K562 (cell line): ENCODE measurements around the gene AMMECR1L. TPM values are rescaled to one million over a fixed set of nuclear protein-coding genes. Genes with fewer than 3 reads are reported as not detected.

Experiments
- BHLHE40 ChIP-seq: IDR thresholded peaks from 2 replicates; pipeline ENCODE4 v1.6.1; 2011; ENCODE audit warnings: low read length, improper control_type of control experiment
- CREB1 ChIP-seq, 2 experiments: sonication (generic) in 1 of 2; formaldehyde crosslinking in 1 of 2; IDR thresholded peaks; 2 replicates each; pipeline versions ENCODE4 v1.6.1 to v1.8.0; 2012 to 2022; ENCODE audit warnings: inconsistent platforms in 1 of 2, mild to moderate bottlenecking in 1 of 2, missing genetic modification reagents in 1 of 2, moderate library complexity in 1 of 2
- E2F1 ChIP-seq: sonication (generic); formaldehyde crosslinking; IDR thresholded peaks from 2 replicates; pipeline ENCODE4 v1.8.1; 2023; ENCODE audit warnings: mild to moderate bottlenecking, missing genetic modification reagents, moderate library complexity
- E2F8 ChIP-seq: fragments of 450-650 bp; IDR thresholded peaks from 2 replicates; pipeline ENCODE4 v1.7.1; 2018; ENCODE audit warnings: mild to moderate bottlenecking, low read depth; ENCODE audit not compliant: partially characterized antibody
- FOXO4 ChIP-seq: fragments of 450-650 bp; formaldehyde crosslinking; IDR thresholded peaks from 2 replicates; pipeline ENCODE4 v1.4.0; 2020; ENCODE audit warnings: mild to moderate bottlenecking, moderate library complexity
- NFYB ChIP-seq: IDR thresholded peaks from 2 replicates; pipeline ENCODE4 v1.6.1; 2011; ENCODE audit warnings: mild to moderate bottlenecking, moderate library complexity; ENCODE audit not compliant: insufficient read length; ENCODE audit errors: extremely low read depth
- NR2C2 ChIP-seq, 2 experiments: fragments of 200-800 bp in 1 of 2; sonication (Bioruptor generic) in 1 of 2; sonication (generic) in 1 of 2; formaldehyde crosslinking in 1 of 2; IDR thresholded peaks; 2 replicates each; pipeline versions ENCODE4 v1.6.1 to v1.8.0; 2016 to 2022; ENCODE audit warnings: mild to moderate bottlenecking in 1 of 2, missing compliant biosample characterization in 1 of 2, missing genetic modification characterization in 1 of 2, missing genetic modification reagents in 1 of 2
- PHB2 ChIP-seq: fragments of 450-650 bp; IDR thresholded peaks from 2 replicates; pipeline ENCODE4 v1.6.1; 2017; ENCODE audit warnings: low read depth
- POLR2B ChIP-seq: fragments of 450-650 bp; IDR thresholded peaks from 2 replicates; pipeline ENCODE4 v1.6.1; 2018; ENCODE audit warnings: low read depth; ENCODE audit not compliant: partially characterized antibody
- SAFB2 ChIP-seq: fragments of 200-400 bp; formaldehyde crosslinking; IDR thresholded peaks from 2 replicates; pipeline ENCODE4 v1.6.1; 2018; ENCODE audit warnings: borderline replicate concordance, low read length, low read depth, moderate library complexity; ENCODE audit not compliant: severe bottlenecking
- SIX5 ChIP-seq, 2 experiments: IDR thresholded peaks; 2 replicates each; pipeline ENCODE4 v1.6.1; 2011; ENCODE audit warnings: low read length in 2 of 2, borderline replicate concordance in 1 of 2, low read depth in 1 of 2, mild to moderate bottlenecking in 1 of 2, moderate library complexity in 1 of 2; ENCODE audit not compliant: insufficient read depth in 1 of 2
- STAT5A ChIP-seq: IDR thresholded peaks from 2 replicates; pipeline ENCODE4 v1.6.1; 2012; ENCODE audit warnings: low read length, inconsistent platforms, borderline replicate concordance
- TAF7 ChIP-seq: fragments of 450-650 bp; IDR thresholded peaks from 2 replicates; pipeline ENCODE4 v1.6.1; 2016; ENCODE audit warnings: missing genetic modification characterization, missing compliant biosample characterization
- TAL1 ChIP-seq: fragments of 450-650 bp; IDR thresholded peaks from 2 replicates; pipeline ENCODE4 v1.6.1; 2016; ENCODE audit warnings: mild to moderate bottlenecking
- TCF7 ChIP-seq: sonication (generic); IDR thresholded peaks from 2 replicates; pipeline ENCODE4 v1.6.1; 2016; ENCODE audit warnings: antibody characterized with exemption, borderline replicate concordance
- ZFP91 ChIP-seq: sonication (generic); formaldehyde crosslinking; IDR thresholded peaks from 2 replicates; pipeline ENCODE4 v1.8.0; 2022; ENCODE audit warnings: mild to moderate bottlenecking, missing genetic modification reagents
- ZNF511 ChIP-seq: sonication (generic); formaldehyde crosslinking; IDR thresholded peaks from 2 replicates; pipeline ENCODE4 v1.8.0; 2022; ENCODE audit warnings: mild to moderate bottlenecking, missing genetic modification reagents
- polyA plus RNA-seq, 8 experiments: library from polyadenylated mRNA; depleted of rRNA in 4 of 8; stranded (reverse) in 5 of 8; unstranded in 3 of 8; fragments of >200 nt; fragmentation: Nextera tagmentation in 2 of 8; fragmentation: Illumina TruSeq in 1 of 8; extraction: Ambion mirVana in 2 of 8; extraction: Trizol in 1 of 8; gene quantifications; 2 replicates each; pipeline versions ENCODE4 v1.2.1 to v1.2.3, GENCODE V29; 2011 to 2014; ENCODE audit warnings: inconsistent platforms in 1 of 8, missing spikeins in 1 of 8
- total RNA-seq, 7 experiments: library from RNA; depleted of rRNA in 6 of 7; stranded (reverse); fragments of >200 nt in 6 of 7; fragmentation: Illumina TruSeq in 2 of 7; extraction: Trizol in 2 of 7; gene quantifications; 2 replicates each; pipeline versions ENCODE4 v1.2.1 to v1.2.3, GENCODE V29; 2011 to 2021; ENCODE audit warnings: low replicate concordance in 1 of 7

The AMMECR1L gene
- total and polyA plus RNA-seq, 9 of the 15 experiments (the other 6 are each of a cell fraction or from before 2014, with no cell fraction given) = 3.7 to 15.3 (median 9.1) TPM

GRCh38 chr2:127932199-127932876 lies 46.6 kb upstream of the AMMECR1L start (continued):
- TF ChIP-seq NR2C2 (CRISPR knock-in tag; IDR thresholded peaks at IDR 0.05) (no peak), NR2C2 (tag; IDR thresholded peaks at IDR 0.05) (no peak), CREB1 (IDR thresholded peaks at IDR 0.05) (no peak), CREB1 (CRISPR knock-in tag; IDR thresholded peaks at IDR 0.05) (no peak), E2F8 (no peak), PHB2 (no peak), SAFB2 (no peak), ZNF511 (CRISPR knock-in tag) (no peak), ZFP91 (CRISPR knock-in tag) (no peak), NFYB (no peak), SIX5 (IDR thresholded peaks at IDR 0.05; ENCODE audit: borderline replicate concordance in 1 of 2, insufficient read depth in 1 of 2, low read depth in 1 of 2, low read length in 2 of 2) (no peak), TCF7 (no peak), E2F1 (CRISPR knock-in tag) (no peak), POLR2B (no peak), TAF7 (no peak), FOXO4 (CRISPR knock-in tag) (no peak), TAL1 (no peak), STAT5A (no peak), BHLHE40 (peak; percentile 76)
